Skeletal muscle cell (primary cell): ENCODE results near the gene ASTN1.

Source experiments
- DNase-seq: peaks from one replicate; pipeline ENCODE4 v3.0.0-alpha.2; 2010; ENCODE audit warnings: low read depth
- H3K4me3 ChIP-seq: 2 replicates; pipeline ENCODE4 v1.5.1; 2011; ENCODE audit warnings: low read depth, mild to moderate bottlenecking, control low read depth, low read length, moderate library complexity

The ASTN1 gene

GRCh38 chr1:177164380-177165068, at the start of gene ASTN1:
Gene ASTN1, minus strand, starts transcription at chr1:177164712. Its CDS starts 36 bp downstream, at chr1:177164676.
- H3K4me3 ChIP-seq: peak within 1 kb of the TSS; percentile 42
- no peak for DNase-seq

DNA sequence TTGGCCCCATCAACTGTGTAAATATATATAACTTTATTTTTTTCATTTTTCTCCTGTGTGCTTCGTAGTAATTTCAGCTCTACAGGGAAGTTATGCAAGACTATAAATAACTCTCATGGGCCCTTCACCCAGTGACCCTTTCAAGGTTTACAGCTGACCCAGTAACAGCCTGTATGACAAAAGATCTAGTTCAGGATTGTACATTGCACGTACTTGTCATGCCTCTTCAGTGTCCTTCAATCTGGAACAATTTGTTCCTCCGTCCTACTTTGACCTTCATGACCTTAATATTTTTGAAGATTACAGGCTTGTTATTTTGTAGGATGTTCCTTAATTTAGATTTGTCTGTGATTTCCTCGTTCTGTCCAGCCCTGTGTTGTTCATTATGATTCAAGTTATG, 46.7 kb upstream of the ASTN1 start:
- no peak overlapping the region for H3K4me3 ChIP-seq
- no peak for DNase-seq

DNA sequence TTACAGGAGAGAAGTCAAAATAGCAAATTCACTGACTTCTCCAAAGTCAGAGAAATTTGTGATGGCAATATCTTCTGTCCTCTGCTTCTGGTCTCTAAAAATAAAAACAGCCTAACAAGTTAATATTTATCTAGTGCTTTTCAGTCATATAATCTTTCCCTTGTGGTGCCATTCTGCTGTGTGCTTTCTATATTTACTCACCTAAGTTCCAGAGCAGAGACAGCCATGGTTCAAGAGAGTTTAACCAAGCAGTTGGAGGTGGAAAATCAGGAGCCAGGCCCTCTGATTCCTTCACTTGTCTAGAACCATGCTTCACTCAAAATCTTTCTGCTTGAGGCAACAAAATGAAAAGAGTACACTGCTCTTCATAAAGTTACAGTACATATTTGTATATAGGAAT, 45.6 kb upstream of the ASTN1 start:
- no peak overlapping the region for H3K4me3 ChIP-seq
- DNase-seq: no peak

- peak; percentile 100 for DNase-seq
- no peak overlapping the region for H3K4me3 ChIP-seq
Observed at GRCh38 chr1:177209357-177209756, 44.8 kb upstream of the ASTN1 start.

DNA sequence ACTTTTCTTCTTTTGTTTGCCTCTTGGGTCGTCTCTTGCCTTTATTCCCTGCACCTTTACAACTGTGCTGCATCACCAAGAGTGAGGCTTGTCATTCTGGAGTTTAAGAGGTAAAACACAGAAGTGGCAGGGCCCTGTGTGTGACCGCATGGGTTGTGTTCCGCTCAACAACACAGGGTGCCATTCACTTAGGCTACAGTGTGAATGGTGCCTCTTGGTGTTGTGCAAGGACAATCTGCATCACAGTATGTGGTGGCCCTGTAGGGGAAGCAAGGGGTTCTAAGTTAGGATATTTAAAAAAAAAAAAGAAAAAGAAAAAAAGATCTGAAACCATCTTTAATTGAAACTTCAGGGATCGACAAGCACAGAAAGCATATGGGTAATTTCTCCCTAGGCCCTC, 44.4 kb upstream of the ASTN1 start:
- no peak for DNase-seq
- no peak overlapping the region for H3K4me3 ChIP-seq

DNA sequence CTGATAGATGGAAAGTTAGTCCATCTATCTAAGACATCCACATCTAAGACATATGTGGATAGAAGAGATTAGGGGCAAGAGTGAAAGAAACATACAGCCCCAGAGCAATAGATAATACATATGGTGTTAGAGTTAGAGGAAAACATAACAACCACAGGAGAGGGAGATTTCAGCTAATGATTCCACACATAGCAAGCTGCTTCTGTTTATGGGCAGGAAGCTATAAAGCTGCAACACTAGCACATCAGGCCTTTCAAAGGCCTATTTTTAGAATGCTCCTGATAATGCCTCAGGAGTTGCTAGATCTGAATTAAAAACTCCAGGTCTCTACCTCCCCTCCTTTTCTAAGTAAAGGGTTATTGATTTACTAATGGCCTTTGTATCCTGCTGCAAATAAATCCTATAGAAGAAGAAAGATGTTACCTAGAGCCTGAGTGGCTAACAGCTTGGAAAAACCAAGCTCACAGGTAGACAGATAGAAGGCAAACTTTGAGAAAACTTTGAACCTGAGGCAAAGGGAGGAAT, 42.4 kb upstream of the ASTN1 start:
- DNase-seq: no peak
- no peak overlapping the region for H3K4me3 ChIP-seq

DNA sequence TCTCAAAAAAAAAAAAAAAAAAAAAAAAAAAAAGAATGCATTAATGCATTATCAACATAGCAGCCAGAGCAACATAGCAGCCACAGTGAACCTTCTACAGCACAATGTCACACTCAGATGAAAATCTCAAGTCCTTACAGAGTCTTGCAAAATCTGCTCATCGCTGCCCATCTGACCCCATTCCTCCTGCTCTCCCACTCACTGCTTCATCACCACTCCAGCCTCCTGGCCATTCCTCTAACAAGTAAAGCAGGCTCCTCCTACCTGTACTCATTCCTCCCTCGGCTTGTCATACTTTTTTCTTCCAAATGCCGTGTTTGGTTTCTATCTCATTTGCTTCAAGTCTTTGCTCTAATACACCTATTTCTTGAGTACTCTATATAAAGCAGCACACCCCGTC, 35.8 kb upstream of the ASTN1 start:
- no peak overlapping the region for H3K4me3 ChIP-seq
- no peak for DNase-seq

DNA sequence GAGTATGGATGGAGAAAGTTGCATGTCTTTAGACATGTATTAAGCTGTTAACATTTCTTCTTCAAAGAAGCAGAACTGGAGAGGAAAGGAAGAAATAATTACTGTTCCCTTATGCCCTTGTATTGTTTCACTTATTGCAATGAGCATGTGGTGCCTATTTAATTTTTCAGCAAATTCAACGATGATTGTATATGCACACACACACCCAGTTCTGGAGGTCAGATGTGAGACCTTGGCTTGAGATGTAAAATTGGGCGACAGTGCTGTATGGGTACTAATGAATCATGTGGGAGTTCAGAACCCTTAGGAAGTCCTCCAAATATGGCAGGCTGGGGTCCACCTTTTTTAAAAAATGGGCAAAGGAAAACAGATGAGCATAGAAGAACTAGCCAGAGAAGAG, 33.7 kb upstream of the ASTN1 start:
- no peak for DNase-seq
- H3K4me3 ChIP-seq: no peak overlapping the region

- no peak for DNase-seq
- H3K4me3 ChIP-seq: no peak overlapping the region
Observed at GRCh38 chr1:177190308-177190970, 25.9 kb upstream of the ASTN1 start.

DNA sequence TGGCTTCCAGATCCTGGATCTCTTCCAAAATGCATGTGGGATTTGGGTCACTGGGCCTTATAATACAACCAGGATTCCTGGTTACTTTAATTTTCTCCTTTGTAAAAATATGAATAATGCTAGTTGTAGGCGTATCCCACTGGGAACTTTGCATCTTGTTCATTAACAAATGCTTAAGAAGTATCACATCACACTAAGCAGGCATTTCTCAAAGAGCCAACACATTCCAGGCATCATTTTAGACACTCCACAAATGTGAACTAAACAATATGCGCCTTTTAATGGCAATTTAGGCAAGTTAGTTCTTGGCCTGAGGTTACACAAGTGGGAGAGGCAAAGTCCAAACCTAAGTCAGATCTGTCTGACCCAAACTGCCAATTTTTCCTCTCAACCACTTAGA, 22.1 kb upstream of the ASTN1 start:
- no peak for DNase-seq
- no peak overlapping the region for H3K4me3 ChIP-seq

- DNase-seq: no peak
- no peak overlapping the region for H3K4me3 ChIP-seq
Observed at GRCh38 chr1:177185209-177185608, 20.7 kb upstream of the ASTN1 start.

GRCh38 chr1:177183836-177184235, 19.3 kb upstream of the ASTN1 start:
- no peak for DNase-seq
- H3K4me3 ChIP-seq: no peak overlapping the region

DNA sequence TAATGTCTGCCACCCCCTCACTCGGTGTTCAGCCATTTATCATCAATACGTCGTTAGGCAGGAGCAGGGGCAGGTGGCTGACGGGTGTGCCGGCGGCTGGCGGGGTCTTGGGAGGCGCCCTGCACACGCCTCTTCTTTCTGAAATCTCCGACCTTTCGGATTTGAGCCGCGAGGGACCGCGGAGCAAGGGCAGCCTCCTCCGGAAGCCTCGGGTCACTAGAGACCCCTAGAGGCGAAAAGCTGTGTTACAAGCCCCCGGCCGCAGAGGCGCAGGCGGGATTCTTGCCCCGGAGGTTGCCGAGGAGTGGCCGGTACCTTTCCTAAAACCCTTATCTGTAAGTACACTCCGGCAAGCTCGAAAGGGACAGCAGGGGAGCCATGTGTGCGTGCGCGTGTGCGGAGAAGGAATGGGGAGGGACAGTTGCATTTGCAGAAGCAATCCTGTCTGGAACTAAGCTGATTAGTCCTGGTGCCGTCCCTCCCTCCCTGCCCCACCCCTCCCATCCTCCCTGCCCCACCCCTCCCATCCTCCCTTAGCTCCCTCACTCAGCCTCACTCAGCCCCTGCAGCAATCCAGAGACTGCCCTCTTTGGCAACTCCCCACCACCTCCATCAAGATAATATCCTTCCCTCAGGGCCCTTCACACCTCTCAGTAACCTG, 17.2 kb upstream of the ASTN1 start:
- DNase-seq: no peak
- H3K4me3 ChIP-seq: peak overlapping the region; percentile 34

DNA sequence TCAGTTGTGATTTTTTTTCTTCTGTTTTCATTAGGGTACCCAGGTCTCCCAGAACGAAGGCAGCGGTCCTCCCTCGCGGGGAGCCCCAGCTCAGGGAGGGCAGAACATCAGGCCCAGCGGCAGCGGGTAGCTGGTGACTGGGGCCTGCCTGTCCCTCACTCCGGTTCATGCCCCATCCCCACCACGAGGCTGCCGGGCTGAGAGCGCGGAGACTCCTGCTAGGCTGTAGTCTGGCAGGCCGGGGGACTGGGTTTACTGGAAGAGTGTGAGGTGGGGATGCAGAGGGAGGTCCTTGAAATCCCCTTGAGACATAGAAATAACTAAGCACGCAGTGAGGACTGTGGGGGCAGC, 16.7 kb upstream of the ASTN1 start:
- peak overlapping the region; percentile 34 for H3K4me3 ChIP-seq
- no peak for DNase-seq

- no peak for DNase-seq
- H3K4me3 ChIP-seq: no peak overlapping the region
Observed at GRCh38 chr1:177174921-177175634, 10.6 kb upstream of the ASTN1 start.

DNA sequence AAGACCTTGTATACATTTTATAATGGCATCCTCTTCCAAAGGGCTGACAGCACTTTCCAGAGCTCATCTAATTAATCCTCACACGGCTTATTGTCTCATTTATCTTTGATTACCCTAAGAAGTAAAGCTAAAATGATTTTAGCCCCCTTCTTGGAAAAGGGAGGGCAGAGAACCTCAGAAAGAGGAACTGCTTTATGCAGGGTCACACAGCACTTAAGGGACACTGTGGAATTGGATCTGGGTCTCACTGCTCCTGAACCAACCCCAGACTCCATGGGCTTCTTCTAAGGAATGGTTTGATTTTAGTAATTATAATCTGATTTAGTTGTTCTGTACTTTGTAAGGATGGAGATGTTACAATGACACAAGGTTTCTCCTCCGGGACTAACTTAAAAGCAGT, 9.5 kb upstream of the ASTN1 start:
- no peak for DNase-seq

GRCh38 chr1:177172866-177173265, 8.4 kb upstream of the ASTN1 start:
- H3K4me3 ChIP-seq: no peak overlapping the region
- peak; percentile 25 for DNase-seq

More for the DNA sequence above, 9.5 kb upstream of the ASTN1 start:
- H3K4me3 ChIP-seq: no peak overlapping the region

GRCh38 chr1:177172272-177172671, 7.8 kb upstream of the ASTN1 start:
- no peak overlapping the region for H3K4me3 ChIP-seq

GRCh38 chr1:177171536-177172123, 7.1 kb upstream of the ASTN1 start:
- H3K4me3 ChIP-seq: peak overlapping the region; percentile 44
- no peak for DNase-seq

More at GRCh38 chr1:177172272-177172671, 7.8 kb upstream of the ASTN1 start:
- DNase-seq: no peak
